SK-N-SH treated with all-trans-retinoic acid at 6 μM for 48 hours (cell line): ENCODE data around the gene PDIK1L.

Experiments
- ARNTL ChIP-seq: fragments of 450-650 bp; formaldehyde crosslinking; IDR thresholded peaks from 2 replicates; pipeline ENCODE4 v1.5.0; 2020; ENCODE audit warnings: low read depth, mild to moderate bottlenecking, moderate library complexity, borderline replicate concordance
- CSRNP3 ChIP-seq: fragments of 250-450 bp; sonication (Bioruptor Pico); IDR thresholded peaks from 2 replicates; pipeline ENCODE4 v1.5.1; 2021; ENCODE audit warnings: mild to moderate bottlenecking, moderate library complexity

DNA sequence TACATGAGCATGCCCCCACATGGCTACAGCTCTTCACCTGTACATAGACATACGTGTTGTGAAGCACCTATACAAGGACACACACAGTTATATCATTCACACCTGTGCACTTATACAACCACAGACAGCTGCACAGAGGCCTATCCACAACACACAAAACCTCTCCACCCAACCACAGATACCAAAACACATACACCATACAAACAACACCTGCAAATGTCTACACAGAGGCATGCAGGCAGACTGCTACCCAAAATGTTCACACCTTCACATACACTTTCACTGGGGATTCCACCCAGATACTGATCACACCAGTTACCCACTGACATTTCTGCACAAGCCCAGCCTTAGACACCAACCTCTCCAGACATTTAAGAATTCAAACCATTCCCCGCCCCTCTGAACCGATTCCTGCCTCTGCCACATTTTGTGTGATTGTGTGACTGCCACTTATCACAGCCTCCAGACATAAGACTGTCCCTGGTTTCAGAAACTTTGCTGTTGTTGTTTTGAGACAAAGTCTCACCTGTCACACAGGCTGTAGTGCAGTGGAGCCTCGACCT is 55.2 kb downstream of the PDIK1L start:
- TF ChIP-seq ARNTL (no peak), CSRNP3 (no peak)
